HepG2 (cell line): ENCODE results near the gene PLXNA1.

Experiments
- CEBPB ChIP-seq: IDR thresholded peaks from 2 replicates; pipeline ENCODE4 v1.6.1; 2011; ENCODE audit warnings: low read depth, low read length, improper control_type of control experiment, borderline replicate concordance
- HCFC1 ChIP-seq: fragments of 150-350 bp; IDR thresholded peaks from 2 replicates; pipeline ENCODE4 v1.6.1; 2014; ENCODE audit warnings: low read depth, low read length
- ZNF839 ChIP-seq: sonication (generic); formaldehyde crosslinking; IDR thresholded peaks from 2 replicates; pipeline ENCODE4 v1.4.0; 2020; ENCODE audit warnings: missing genetic modification reagents, mild to moderate bottlenecking, borderline replicate concordance

GRCh38 chr3:127031845-127032244, 48.9 kb downstream of the PLXNA1 start:
- TF ChIP-seq ZNF839 (CRISPR knock-in tag) (no peak), HCFC1 (no peak), CEBPB (no peak)
